ENCODE measurements around the gene S100A7A. TPM values are rescaled to one million over a fixed set of nuclear protein-coding genes. Genes with fewer than 3 reads are reported as not detected.
A peak's percentile ranks its signal among the peaks of the same experiment; 100 is the strongest.

S100A7A gene
- total RNA-seq, 1 donor from 2014 or later = not detected

- Histone ChIP-seq H3K4me3 (ENCODE audit: low read depth, low read length) (no peak overlapping the region), H3K27me3 (ENCODE audit: control insufficient read depth, insufficient read depth, low read length) (no peaks in the 10 kb centered on the region), H3K36me3 (ENCODE audit: control insufficient read depth, insufficient read depth, low read length) (no peaks in the 10 kb centered on the region)
- DNase-seq (ENCODE audit: low read depth) = peak; percentile 76
- FAIRE-seq = peak; percentile 70
- TF ChIP-seq, protein P1, sequence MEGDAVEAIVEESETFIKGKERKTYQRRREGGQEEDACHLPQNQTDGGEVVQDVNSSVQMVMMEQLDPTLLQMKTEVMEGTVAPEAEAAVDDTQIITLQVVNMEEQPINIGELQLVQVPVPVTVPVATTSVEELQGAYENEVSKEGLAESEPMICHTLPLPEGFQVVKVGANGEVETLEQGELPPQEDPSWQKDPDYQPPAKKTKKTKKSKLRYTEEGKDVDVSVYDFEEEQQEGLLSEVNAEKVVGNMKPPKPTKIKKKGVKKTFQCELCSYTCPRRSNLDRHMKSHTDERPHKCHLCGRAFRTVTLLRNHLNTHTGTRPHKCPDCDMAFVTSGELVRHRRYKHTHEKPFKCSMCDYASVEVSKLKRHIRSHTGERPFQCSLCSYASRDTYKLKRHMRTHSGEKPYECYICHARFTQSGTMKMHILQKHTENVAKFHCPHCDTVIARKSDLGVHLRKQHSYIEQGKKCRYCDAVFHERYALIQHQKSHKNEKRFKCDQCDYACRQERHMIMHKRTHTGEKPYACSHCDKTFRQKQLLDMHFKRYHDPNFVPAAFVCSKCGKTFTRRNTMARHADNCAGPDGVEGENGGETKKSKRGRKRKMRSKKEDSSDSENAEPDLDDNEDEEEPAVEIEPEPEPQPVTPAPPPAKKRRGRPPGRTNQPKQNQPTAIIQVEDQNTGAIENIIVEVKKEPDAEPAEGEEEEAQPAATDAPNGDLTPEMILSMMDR (IDR thresholded peaks at IDR 0.05; ENCODE audit: insufficient read depth, low read length, severe bottlenecking) = no peak
Observed at GRCh38 chr1:153395136-153395685, 21.1 kb upstream of the S100A7A start.

- Histone ChIP-seq H3K36me3 (ENCODE audit: control insufficient read depth, insufficient read depth, low read length) (no peaks in the 10 kb centered on the region), H3K4me3 (ENCODE audit: low read depth, low read length) (no peak overlapping the region), H3K27me3 (ENCODE audit: control insufficient read depth, insufficient read depth, low read length) (no peaks in the 10 kb centered on the region)
- FAIRE-seq (no peak), DNase-seq (ENCODE audit: low read depth) (no peak)
- TF ChIP-seq, protein P1 (IDR thresholded peaks at IDR 0.05; ENCODE audit: insufficient read depth, low read length, severe bottlenecking) = no peak
Observed at GRCh38 chr1:153395776-153396175, 20.5 kb upstream of the S100A7A start.

DNA sequence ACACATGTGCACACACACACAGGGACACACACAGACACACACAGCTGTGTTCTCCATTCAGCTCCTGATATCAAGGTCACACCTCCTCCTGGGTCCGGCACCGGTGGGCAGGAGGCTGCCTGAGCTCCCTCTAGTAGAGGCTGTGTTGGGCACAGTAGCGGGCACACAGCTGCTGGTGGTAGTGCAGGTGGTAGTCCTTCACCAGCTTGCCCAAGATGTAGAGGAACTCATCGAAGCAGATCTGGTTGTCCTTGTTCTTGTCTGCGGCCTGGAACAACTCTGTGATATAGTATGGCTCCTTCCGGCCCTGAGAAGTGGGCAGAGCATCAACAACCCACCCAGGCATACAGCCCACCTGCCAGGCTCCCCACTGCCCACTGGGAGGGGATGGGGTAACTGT is 19.9 kb upstream of the S100A7A start:
- no peak for FAIRE-seq

GRCh38 chr1:153397051-153397923 is 19.0 kb upstream of the S100A7A start:
- DNase-seq (ENCODE audit: low read depth) = no peak

More for the DNA sequence above, 19.9 kb upstream of the S100A7A start:
- Histone ChIP-seq H3K36me3 (ENCODE audit: control insufficient read depth, insufficient read depth, low read length) (no peaks in the 10 kb centered on the region), H3K27me3 (ENCODE audit: control insufficient read depth, insufficient read depth, low read length) (no peaks in the 10 kb centered on the region), H3K4me3 (ENCODE audit: low read depth, low read length) (no peak overlapping the region)
- TF ChIP-seq, protein P1 (IDR thresholded peaks at IDR 0.05; ENCODE audit: insufficient read depth, low read length, severe bottlenecking) = no peak
- no peak for DNase-seq (ENCODE audit: low read depth)

GRCh38 chr1:153397924-153398651 is 18.2 kb upstream of the S100A7A start:
- TF ChIP-seq, protein P1 (IDR thresholded peaks at IDR 0.05; ENCODE audit: insufficient read depth, low read length, severe bottlenecking) = no peak
- no peak for DNase-seq (ENCODE audit: low read depth)
- Histone ChIP-seq H3K27me3 (ENCODE audit: control insufficient read depth, insufficient read depth, low read length) (peaks cover 2% of the 10 kb centered on the region), H3K4me3 (ENCODE audit: low read depth, low read length) (no peak overlapping the region), H3K36me3 (ENCODE audit: control insufficient read depth, insufficient read depth, low read length) (no peaks in the 10 kb centered on the region)
- FAIRE-seq = no peak

More at GRCh38 chr1:153397051-153397923, 19.0 kb upstream of the S100A7A start:
- Histone ChIP-seq H3K4me3 (ENCODE audit: low read depth, low read length) (no peak overlapping the region), H3K27me3 (ENCODE audit: control insufficient read depth, insufficient read depth, low read length) (no peaks in the 10 kb centered on the region), H3K36me3 (ENCODE audit: control insufficient read depth, insufficient read depth, low read length) (no peaks in the 10 kb centered on the region)
- peak; percentile 79 for FAIRE-seq
- TF ChIP-seq, protein P1 (IDR thresholded peaks at IDR 0.05; ENCODE audit: insufficient read depth, low read length, severe bottlenecking) = no peak
